Prostate gland (tissue), 2 donors: ENCODE measurements around the gene TBCA.

ENCODE experiments used
- POLR2A ChIP-seq: fragments of 450-650 bp; IDR thresholded peaks from one replicate; pipeline ENCODE4 v1.6.1; 2016; ENCODE audit warnings: antibody characterized with exemption, mild to moderate bottlenecking
- TF ChIP-seq, protein P1 (sequence below), 4 experiments: fragments of 200-600 bp in 2 of 4; fragments of 450-650 bp in 2 of 4; sonication (generic) in 2 of 4; IDR thresholded peaks; 1 replicate in 3 of 4; 2 replicates in 1 of 4; pipeline ENCODE4 v1.5.1; 2016 to 2019; ENCODE audit warnings: antibody characterized with exemption in 4 of 4, mild to moderate bottlenecking in 2 of 4, moderate library complexity in 2 of 4

DNA sequence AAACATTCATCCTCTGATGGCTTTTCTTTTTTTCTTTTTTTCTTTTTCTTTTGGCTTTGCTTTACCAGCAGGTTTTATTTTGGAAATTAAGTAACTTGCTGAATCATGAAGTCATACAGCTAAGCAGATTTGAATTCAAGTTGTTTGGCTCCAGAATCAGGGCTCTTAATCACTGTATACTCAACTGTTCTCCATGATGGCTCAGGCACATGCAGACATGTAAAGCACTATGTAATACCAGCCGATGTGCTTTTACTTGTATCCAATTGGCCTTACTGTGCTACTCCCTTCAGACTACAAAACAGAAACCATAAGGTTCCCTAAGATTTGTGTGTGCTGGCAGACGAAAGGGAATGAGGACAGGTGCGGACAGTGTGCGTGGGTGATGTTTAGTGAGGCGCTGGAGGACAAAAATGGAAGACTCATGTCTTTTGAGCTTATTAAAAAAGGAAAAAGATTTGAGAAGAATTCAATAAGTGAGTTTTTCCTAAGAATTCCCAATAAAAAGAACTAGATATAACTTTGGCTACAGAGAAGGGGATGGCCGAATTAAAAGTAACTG lies 92.9 kb downstream of the TBCA start:
- no peak for TF ChIP-seq POLR2A
- TF ChIP-seq, protein P1, sequence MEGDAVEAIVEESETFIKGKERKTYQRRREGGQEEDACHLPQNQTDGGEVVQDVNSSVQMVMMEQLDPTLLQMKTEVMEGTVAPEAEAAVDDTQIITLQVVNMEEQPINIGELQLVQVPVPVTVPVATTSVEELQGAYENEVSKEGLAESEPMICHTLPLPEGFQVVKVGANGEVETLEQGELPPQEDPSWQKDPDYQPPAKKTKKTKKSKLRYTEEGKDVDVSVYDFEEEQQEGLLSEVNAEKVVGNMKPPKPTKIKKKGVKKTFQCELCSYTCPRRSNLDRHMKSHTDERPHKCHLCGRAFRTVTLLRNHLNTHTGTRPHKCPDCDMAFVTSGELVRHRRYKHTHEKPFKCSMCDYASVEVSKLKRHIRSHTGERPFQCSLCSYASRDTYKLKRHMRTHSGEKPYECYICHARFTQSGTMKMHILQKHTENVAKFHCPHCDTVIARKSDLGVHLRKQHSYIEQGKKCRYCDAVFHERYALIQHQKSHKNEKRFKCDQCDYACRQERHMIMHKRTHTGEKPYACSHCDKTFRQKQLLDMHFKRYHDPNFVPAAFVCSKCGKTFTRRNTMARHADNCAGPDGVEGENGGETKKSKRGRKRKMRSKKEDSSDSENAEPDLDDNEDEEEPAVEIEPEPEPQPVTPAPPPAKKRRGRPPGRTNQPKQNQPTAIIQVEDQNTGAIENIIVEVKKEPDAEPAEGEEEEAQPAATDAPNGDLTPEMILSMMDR (IDR thresholded peaks at IDR 0.05): no peak
